T-helper 22 cell (primary cell): ENCODE data around the gene FRMD8.

Source experiments
- DNase-seq: peaks from one replicate; pipeline ENCODE4 v3.0.0-alpha.2; 2020; ENCODE audit warnings: low read depth

The FRMD8 gene

GRCh38 chr11:65386307-65387140, at the start of gene FRMD8:
FRMD8 (plus strand) TSS chr11:65386637; CDS start chr11:65387037, 400 bp downstream.
- DNase-seq: peak; percentile 84

- no peak for DNase-seq
Observed at GRCh38 chr11:65338676-65339075, 47.8 kb upstream of the FRMD8 start.

GRCh38 chr11:65340226-65340625, 46.2 kb upstream of the FRMD8 start:
- no peak for DNase-seq

GRCh38 chr11:65341856-65342255, 44.6 kb upstream of the FRMD8 start:
- no peak for DNase-seq

GRCh38 chr11:65351511-65351910, 34.9 kb upstream of the FRMD8 start:
- DNase-seq: no peak

- DNase-seq: no peak
Observed at GRCh38 chr11:65352783-65353182, 33.7 kb upstream of the FRMD8 start.

- no peak for DNase-seq
Observed at GRCh38 chr11:65353376-65353775, 33.1 kb upstream of the FRMD8 start.

GRCh38 chr11:65353900-65354264, 32.6 kb upstream of the FRMD8 start:
- no peak for DNase-seq

GRCh38 chr11:65354265-65355012, 32.0 kb upstream of the FRMD8 start, which contains the start of gene TIGD3:
TIGD3 (plus strand) TSS chr11:65354751; CDS start chr11:65355809, 1,058 bp downstream.
- DNase-seq: peak; percentile 95

- peak; percentile 56 for DNase-seq
Observed at GRCh38 chr11:65355013-65355775, 31.2 kb upstream of the FRMD8 start.

- DNase-seq: no peak
Observed at GRCh38 chr11:65355776-65356393, 30.6 kb upstream of the FRMD8 start.

- no peak for DNase-seq
Observed at GRCh38 chr11:65356394-65356972, 30.0 kb upstream of the FRMD8 start.

GRCh38 chr11:65357856-65358356, 28.5 kb upstream of the FRMD8 start:
- DNase-seq: no peak

GRCh38 chr11:65362320-65362931, 24.0 kb upstream of the FRMD8 start:
- DNase-seq: no peak

GRCh38 chr11:65362966-65363365, 23.5 kb upstream of the FRMD8 start:
- no peak for DNase-seq

GRCh38 chr11:65363770-65364169, 22.7 kb upstream of the FRMD8 start:
- no peak for DNase-seq

GRCh38 chr11:65366340-65366773, 20.1 kb upstream of the FRMD8 start:
- DNase-seq: no peak

GRCh38 chr11:65370659-65371049, 15.8 kb upstream of the FRMD8 start:
- no peak for DNase-seq

- no peak for DNase-seq
Observed at GRCh38 chr11:65373839-65374580, 12.4 kb upstream of the FRMD8 start.

- no peak for DNase-seq
Observed at GRCh38 chr11:65375012-65375411, 11.4 kb upstream of the FRMD8 start.
